Measurements from ENCODE around the gene BMF. TPM values are rescaled to one million over a fixed set of nuclear protein-coding genes. Genes with fewer than 3 reads are reported as not detected.
"Not testable (repeated sequence)": the region's sequence is repeated elsewhere in the genome, so short reads cannot be mapped to it uniquely, and the experiment has no call there.

The BMF gene
- polyA plus RNA-seq, 3 donors = 5.6 to 59.6 (median 6.5) TPM

GRCh38 chr15:40124333-40124732 is 15.7 kb upstream of the BMF start:
- H3K36me3 ChIP-seq (replicated peaks in 1 of 2; ENCODE audit: control insufficient read depth in 1 of 2, insufficient read depth in 2 of 2, low read length in 2 of 2); H3K4me2 ChIP-seq (replicated peaks; ENCODE audit: extremely low read depth, low read length, poor library complexity, severe bottlenecking); H3K27me3 Mint-ChIP-seq (ENCODE audit: low read depth in 3 of 3); H3K36me3 Mint-ChIP-seq; H3K9ac ChIP-seq (ENCODE audit: insufficient read depth, low read length, poor library complexity, severe bottlenecking); H3K9me3 ChIP-seq (replicated peaks in 1 of 2; ENCODE audit: control insufficient read depth in 1 of 2, insufficient read depth in 1 of 2, low read length in 2 of 2); H3K9me3 Mint-ChIP-seq; intact Hi-C loops (cut with micrococcal nuclease); H3K79me2 ChIP-seq (ENCODE audit: insufficient read depth, low read length); H3K4me3 Mint-ChIP-seq; H4K20me1 ChIP-seq (ENCODE audit: insufficient read depth, low read length); DNase-seq; H3K27me3 ChIP-seq (ENCODE audit: control insufficient read depth in 2 of 2, insufficient read depth in 2 of 2, low read length in 2 of 2); H2AFZ ChIP-seq (ENCODE audit: insufficient read depth, low read depth, low read length, poor library complexity, severe bottlenecking); H3K27ac ChIP-seq (ENCODE audit: low read depth in 1 of 2, low read length in 2 of 2); H3K4me3 ChIP-seq (replicated peaks in 1 of 3; ENCODE audit: low read depth in 2 of 3, low read length in 3 of 3): not testable (repeated sequence)
- H3K4me1 ChIP-seq (ENCODE audit: control insufficient read depth in 1 of 2, insufficient read depth in 2 of 2, low read length in 2 of 2) = peaks cover 7 to 13% of the 10 kb centered on the region in 2 donors
- Mint-ChIP-seq H3K27ac (peak overlapping the region in 1 of 7 donors; percentile 26), H3K4me1 (peaks cover 17% of the 10 kb centered on the region)
- WGBS (ENCODE audit: insufficient coverage) = 100% methylated on average over 1 of the region's 3 CpGs

- DNase-seq; H3K4me3 ChIP-seq (replicated peaks in 1 of 3; ENCODE audit: low read depth in 2 of 3, low read length in 3 of 3); H3K4me2 ChIP-seq (replicated peaks; ENCODE audit: extremely low read depth, low read length, poor library complexity, severe bottlenecking); intact Hi-C loops (cut with micrococcal nuclease); H2AFZ ChIP-seq (ENCODE audit: insufficient read depth, low read depth, low read length, poor library complexity, severe bottlenecking); H3K27me3 ChIP-seq (ENCODE audit: control insufficient read depth in 2 of 2, insufficient read depth in 2 of 2, low read length in 2 of 2); H3K9me3 Mint-ChIP-seq; H3K36me3 ChIP-seq (replicated peaks in 1 of 2; ENCODE audit: control insufficient read depth in 1 of 2, insufficient read depth in 2 of 2, low read length in 2 of 2); H4K20me1 ChIP-seq (ENCODE audit: insufficient read depth, low read length); H3K9ac ChIP-seq (ENCODE audit: insufficient read depth, low read length, poor library complexity, severe bottlenecking); H3K4me3 Mint-ChIP-seq; H3K27ac Mint-ChIP-seq; H3K27ac ChIP-seq (ENCODE audit: low read depth in 1 of 2, low read length in 2 of 2); H3K9me3 ChIP-seq (replicated peaks in 1 of 2; ENCODE audit: control insufficient read depth in 1 of 2, insufficient read depth in 1 of 2, low read length in 2 of 2); H3K36me3 Mint-ChIP-seq; H3K79me2 ChIP-seq (ENCODE audit: insufficient read depth, low read length); H3K27me3 Mint-ChIP-seq (ENCODE audit: low read depth in 3 of 3): not testable (repeated sequence)
- no CpG with 5 or more reads among the region's 5 CpGs for WGBS (ENCODE audit: insufficient coverage)
- H3K4me1 ChIP-seq (ENCODE audit: control insufficient read depth in 1 of 2, insufficient read depth in 2 of 2, low read length in 2 of 2) = peaks cover 7 to 13% of the 10 kb centered on the region in 2 donors
- H3K4me1 Mint-ChIP-seq = peaks cover 17% of the 10 kb centered on the region
Measured at GRCh38 chr15:40123863-40124262, 15.2 kb upstream of the BMF start.

- peaks cover 7 to 13% of the 10 kb centered on the region in 2 donors for H3K4me1 ChIP-seq (ENCODE audit: control insufficient read depth in 1 of 2, insufficient read depth in 2 of 2, low read length in 2 of 2)
- peak overlapping the region; percentile 8 for H3K9ac ChIP-seq (ENCODE audit: insufficient read depth, low read length, poor library complexity, severe bottlenecking)
- H3K79me2 ChIP-seq (ENCODE audit: insufficient read depth, low read length); H3K36me3 Mint-ChIP-seq; H4K20me1 ChIP-seq (ENCODE audit: insufficient read depth, low read length); H3K9me3 Mint-ChIP-seq; H3K27me3 Mint-ChIP-seq (ENCODE audit: low read depth in 3 of 3); H3K36me3 ChIP-seq (replicated peaks in 1 of 2; ENCODE audit: control insufficient read depth in 1 of 2, insufficient read depth in 2 of 2, low read length in 2 of 2); H3K4me2 ChIP-seq (replicated peaks; ENCODE audit: extremely low read depth, low read length, poor library complexity, severe bottlenecking); H3K4me3 ChIP-seq (replicated peaks in 1 of 3; ENCODE audit: low read depth in 2 of 3, low read length in 3 of 3); H3K9me3 ChIP-seq (replicated peaks in 1 of 2; ENCODE audit: control insufficient read depth in 1 of 2, insufficient read depth in 1 of 2, low read length in 2 of 2); DNase-seq; H3K27ac ChIP-seq (ENCODE audit: low read depth in 1 of 2, low read length in 2 of 2); intact Hi-C loops (cut with micrococcal nuclease); H2AFZ ChIP-seq (ENCODE audit: insufficient read depth, low read depth, low read length, poor library complexity, severe bottlenecking); H3K27me3 ChIP-seq (ENCODE audit: control insufficient read depth in 2 of 2, insufficient read depth in 2 of 2, low read length in 2 of 2); H3K4me3 Mint-ChIP-seq: not testable (repeated sequence)
- no CpG with 5 or more reads among the region's 1 CpG for WGBS (ENCODE audit: insufficient coverage)
- H3K27ac Mint-ChIP-seq = peak overlapping the region in 2 of 7 donors; percentile 23 to 37
- H3K4me1 Mint-ChIP-seq = peaks cover 19% of the 10 kb centered on the region
Measured at GRCh38 chr15:40122989-40123388, 14.3 kb upstream of the BMF start.

Data from CD14-positive monocyte (primary cell).